ENCODE measurements around the gene LRCH4. TPM values are rescaled to one million over a fixed set of nuclear protein-coding genes. Genes with fewer than 3 reads are reported as not detected.
A peak's percentile ranks its signal among the peaks of the same experiment; 100 is the strongest.

LRCH4 gene
- total and polyA plus RNA-seq, 2 of the 8 experiments (the other 6 are each of a cell fraction or from before 2014, with no cell fraction given) = 15.5 to 36.6 TPM

DNA sequence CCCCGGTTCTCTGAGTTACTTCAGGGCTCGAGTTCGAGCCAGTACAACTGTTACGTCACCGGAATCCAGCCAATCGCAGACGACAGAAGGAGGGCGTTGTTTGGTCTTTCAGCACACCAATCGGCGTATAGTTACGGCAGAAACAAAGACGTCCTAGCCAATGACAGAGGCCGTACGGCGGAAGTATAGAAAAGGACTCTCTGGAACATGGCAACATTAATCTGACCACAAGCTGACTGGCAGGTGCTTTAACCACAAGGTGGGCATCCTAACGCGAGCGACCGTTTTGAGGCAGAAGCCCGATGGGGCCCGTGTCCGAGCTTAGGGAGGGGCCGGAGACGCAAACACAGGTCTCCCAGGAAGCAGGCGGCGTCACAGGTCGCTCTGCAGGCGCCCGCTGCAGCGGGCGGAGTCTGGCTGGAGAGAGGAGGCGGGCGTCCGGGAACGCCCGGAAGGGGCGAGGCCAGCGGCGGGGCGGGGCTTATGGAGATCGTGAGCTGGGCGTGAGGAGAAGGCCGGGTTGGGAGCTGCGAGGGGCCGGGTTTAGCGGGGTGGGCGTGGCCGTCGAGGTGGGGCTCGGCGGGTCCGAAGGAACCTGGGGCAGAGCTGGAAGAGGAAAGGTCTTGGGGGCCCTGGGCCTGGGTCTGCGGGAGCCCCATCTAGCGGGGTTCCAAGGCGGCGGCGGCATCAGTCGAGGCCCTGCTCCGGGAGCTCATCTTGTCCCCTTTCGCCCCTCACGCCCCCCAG, 26.2 kb upstream of the LRCH4 start, which contains the start of gene MOSPD3:
Gene MOSPD3 (plus strand): TSS at position 558 of the 747 bp plus-strand sequence. CDS start 252 bp downstream, outside the sequence.
- Histone ChIP-seq H4K8ac (ENCODE audit: extremely low read depth, insufficient read depth, low read length) (peak within 1 kb of the TSS; percentile 97; the same call in 1 of the 2 replicates), H4K20me1 (replicated peaks in 1 of 2; ENCODE audit: control insufficient read depth in 1 of 2, insufficient read depth in 2 of 2, low read length in 2 of 2) (peaks cover 0 to 2% of the 10 kb centered on the region in 2 experiments), H3K36me3 (ENCODE audit: control insufficient read depth in 2 of 4, insufficient read depth in 4 of 4, low read length in 3 of 4) (peaks cover 0 to 7% (median under 1%) of the 10 kb centered on the region in 4 experiments; a peak in 3 of 8 replicates), H3K27ac (ENCODE audit: low read depth, low read length) (peak within 1 kb of the TSS; percentile 98), H2BK15ac (ENCODE audit: low read length) (peak within 1 kb of the TSS; percentile 33; the same call in 1 of the 2 replicates), H3K79me1 (ENCODE audit: low read depth, low read length) (no peaks in the 10 kb centered on the region), H3K14ac (ENCODE audit: insufficient read length) (no peak within 1 kb of the TSS), H2BK120ac (replicated peaks; ENCODE audit: low read depth, low read length) (no peak within 1 kb of the TSS), H2BK5ac (ENCODE audit: low read depth, low read length) (peak within 1 kb of the TSS; percentile 89), H3K9me3 (ENCODE audit: insufficient read depth in 2 of 2, low read depth in 1 of 2, low read length in 1 of 2) (no peaks in the 10 kb centered on the region), H2AFZ (ENCODE audit: low read length) (peak within 1 kb of the TSS; percentile 88; the same call in 1 of the 2 replicates), H3K23me2 (ENCODE audit: low read depth, low read length) (peaks cover 5% of the 10 kb centered on the region), H3K9ac (replicated peaks in 1 of 4; ENCODE audit: extremely low read depth in 1 of 4, low read depth in 3 of 4, low read length in 3 of 4) (peak within 1 kb of the TSS in 3 of 4 experiments; percentile 86 to 90 (median 87); a peak in 6 of 7 replicates), H3K4ac (replicated peaks; ENCODE audit: insufficient read length, low read depth, low read length) (no peak within 1 kb of the TSS), H3K4me2 (ENCODE audit: insufficient read depth in 1 of 2, low read depth in 2 of 2, low read length in 2 of 2) (peak within 1 kb of the TSS; percentile 68 to 94), H3K56ac (replicated peaks; ENCODE audit: insufficient read length, low read depth, low read length) (peak within 1 kb of the TSS; percentile 51), H2BK20ac (ENCODE audit: low read length) (no peak within 1 kb of the TSS), H3K23ac (ENCODE audit: insufficient read length) (no peak within 1 kb of the TSS), H3K18ac (ENCODE audit: extremely low read depth, low read length) (peak within 1 kb of the TSS; percentile 99), H2AK5ac (ENCODE audit: low read depth, low read length) (no peak within 1 kb of the TSS), H3K4me3 (ENCODE audit: extremely low read depth in 1 of 4, insufficient read depth in 2 of 4, low read depth in 3 of 4, low read length in 4 of 4) (peak within 1 kb of the TSS; percentile 74 to 83 (median 76)), H4K5ac (ENCODE audit: insufficient read length, low read depth, low read length) (peak within 1 kb of the TSS; percentile 74), H3K79me2 (ENCODE audit: control insufficient read depth in 1 of 2, insufficient read depth in 2 of 2, low read length in 2 of 2) (no peaks in the 10 kb centered on the region), H3K4me1 (replicated peaks in 1 of 4; ENCODE audit: control insufficient read depth in 3 of 4, insufficient read depth in 4 of 4, low read length in 3 of 4) (peaks cover 0 to 6% (median 2%) of the 10 kb centered on the region in 4 experiments; a peak in 3 of 7 replicates), H3K27me3 (replicated peaks in 1 of 4; ENCODE audit: control insufficient read depth in 3 of 4, extremely low read depth in 1 of 4, insufficient read depth in 3 of 4, low read length in 3 of 4) (no peaks in the 10 kb centered on the region; a peak in 1 of 7 replicates), H4K91ac (replicated peaks; ENCODE audit: insufficient read length, low read length) (no peak within 1 kb of the TSS), H2BK12ac (ENCODE audit: low read depth, low read length) (peak within 1 kb of the TSS; percentile 97; the same call in 1 of the 2 replicates)
- POLR2A ChIA-PET (ENCODE audit: partially characterized antibody) = interaction anchor here (0.6 to 2.4 kb wide), 21 partner anchors 9 to 263 kb away, joined by 3 to 19 read pairs (median 4); partner anchors contain the start of genes ACTL6B, FBXO24, GIGYF1 and LRCH4
- FAIRE-seq = peak; percentile 100
- CTCF ChIA-PET (ENCODE audit: partially characterized antibody) = interaction anchor here (0.6 to 8.8 kb wide), 24 partner anchors 9 to 224 kb away, joined by 3 to 73 read pairs (median 5); partner anchors contain the start of genes ACTL6B and GIGYF1
- 1% methylated on average over 51 of the region's 61 CpGs; no CpG with 5 or more reads in 1 of the 2 experiments for WGBS, 2 experiments (ENCODE audit: extremely low coverage in 1 of 2, insufficient coverage in 1 of 2, insufficient read length in 1 of 2, insufficient replicate concordance in 2 of 2, low coverage in 1 of 2, low lambda C conversion rate in 2 of 2, missing lambda C conversion rate in 1 of 2)
- DNase-seq (ENCODE audit: low read depth in 1 of 2, low spot score in 2 of 2) = peak; percentile 98 to 99
- TF ChIP-seq BRCA1 (IDR thresholded peaks at IDR 0.05; ENCODE audit: low read depth, low read length) (no peak), RXRA (IDR thresholded peaks at IDR 0.05; ENCODE audit: insufficient read depth, low read depth, low read length) (no peak), JUN (IDR thresholded peaks at IDR 0.05; ENCODE audit: low read depth, low read length) (no peak), SP4 (IDR thresholded peaks at IDR 0.05; ENCODE audit: low read length) (peak; percentile 66; the same call in 1 of the 2 replicates), KDM1A (IDR thresholded peaks at IDR 0.05; ENCODE audit: borderline replicate concordance, low read length) (no peak), GTF2F1 (IDR thresholded peaks at IDR 0.05; ENCODE audit: borderline replicate concordance, low read depth, low read length) (no peak)
- TF ChIP-seq, protein P1, sequence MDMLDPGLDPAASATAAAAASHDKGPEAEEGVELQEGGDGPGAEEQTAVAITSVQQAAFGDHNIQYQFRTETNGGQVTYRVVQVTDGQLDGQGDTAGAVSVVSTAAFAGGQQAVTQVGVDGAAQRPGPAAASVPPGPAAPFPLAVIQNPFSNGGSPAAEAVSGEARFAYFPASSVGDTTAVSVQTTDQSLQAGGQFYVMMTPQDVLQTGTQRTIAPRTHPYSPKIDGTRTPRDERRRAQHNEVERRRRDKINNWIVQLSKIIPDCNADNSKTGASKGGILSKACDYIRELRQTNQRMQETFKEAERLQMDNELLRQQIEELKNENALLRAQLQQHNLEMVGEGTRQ (IDR thresholded peaks at IDR 0.05; ENCODE audit: low read length) = no peak

Data from H1 (cell line).